ENCODE measurements around the gene APC.

The APC gene

GRCh38 chr5:112880219-112880964, 142.7 kb downstream of the APC start:
- ATAC-seq, result no peak
- no peak for TF ChIP-seq PPARA (CRISPR knock-in tag; IDR thresholded peaks at IDR 0.05; ENCODE audit: borderline replicate concordance)
- no peak for TF ChIP-seq ZFP30 (CRISPR knock-in tag; IDR thresholded peaks at IDR 0.05)
- TF ChIP-seq ZNF565 (CRISPR knock-in tag; conservative IDR thresholded peaks at IDR 0.05; ENCODE audit: low read depth), result no peak
- no peak for TF ChIP-seq ZFP3 (CRISPR knock-in tag; IDR thresholded peaks at IDR 0.05)
- TF ChIP-seq OSR1 (CRISPR knock-in tag; IDR thresholded peaks at IDR 0.05), result no peak
- TF ChIP-seq ZC3H10 (CRISPR knock-in tag; IDR thresholded peaks at IDR 0.05), result no peak
- no peak for TF ChIP-seq GLIS3 (CRISPR knock-in tag; IDR thresholded peaks at IDR 0.05)
- TF ChIP-seq ESRRG (CRISPR knock-in tag; IDR thresholded peaks at IDR 0.05), result no peak

- no peak for ATAC-seq
- TF ChIP-seq ISL1 (CRISPR knock-in tag; IDR thresholded peaks at IDR 0.05) (no peak), SNAI2 (CRISPR knock-in tag; IDR thresholded peaks at IDR 0.05) (no peak), ARNTL (CRISPR knock-in tag; IDR thresholded peaks at IDR 0.05; ENCODE audit: borderline replicate concordance, low read depth) (no peak), TOX (CRISPR knock-in tag; IDR thresholded peaks at IDR 0.05; ENCODE audit: borderline replicate concordance) (no peak), ZNF8 (CRISPR knock-in tag; IDR thresholded peaks at IDR 0.05) (no peak), PATZ1 (CRISPR knock-in tag; IDR thresholded peaks at IDR 0.05; ENCODE audit: borderline replicate concordance) (no peak), OSR1 (CRISPR knock-in tag; IDR thresholded peaks at IDR 0.05) (no peak), ESRRG (CRISPR knock-in tag; IDR thresholded peaks at IDR 0.05) (no peak), ZC3H10 (CRISPR knock-in tag; IDR thresholded peaks at IDR 0.05) (no peak), GLIS3 (CRISPR knock-in tag; IDR thresholded peaks at IDR 0.05) (no peak), RARB (CRISPR knock-in tag; IDR thresholded peaks at IDR 0.05) (no peak), ZNF70 (CRISPR knock-in tag; IDR thresholded peaks at IDR 0.05) (no peak)
Observed at GRCh38 chr5:112883192-112883591, 145.5 kb downstream of the APC start.

GRCh38 chr5:112885001-112885400, 147.3 kb downstream of the APC start:
- TF ChIP-seq ESRRG (CRISPR knock-in tag; IDR thresholded peaks at IDR 0.05) (no peak), PATZ1 (CRISPR knock-in tag; IDR thresholded peaks at IDR 0.05; ENCODE audit: borderline replicate concordance) (no peak), ZNF8 (CRISPR knock-in tag; IDR thresholded peaks at IDR 0.05) (no peak), TCF4 (CRISPR knock-in tag; IDR thresholded peaks at IDR 0.05; ENCODE audit: borderline replicate concordance) (no peak), ARNTL (CRISPR knock-in tag; IDR thresholded peaks at IDR 0.05; ENCODE audit: borderline replicate concordance, low read depth) (no peak), POU6F1 (CRISPR knock-in tag; IDR thresholded peaks at IDR 0.05; ENCODE audit: borderline replicate concordance, low read depth) (no peak), ZNF70 (CRISPR knock-in tag; IDR thresholded peaks at IDR 0.05) (no peak), BACH2 (CRISPR knock-in tag; IDR thresholded peaks at IDR 0.05; ENCODE audit: borderline replicate concordance) (no peak), GLIS3 (CRISPR knock-in tag; IDR thresholded peaks at IDR 0.05) (no peak), TSHZ2 (CRISPR knock-in tag; IDR thresholded peaks at IDR 0.05) (no peak), ZFP3 (CRISPR knock-in tag; IDR thresholded peaks at IDR 0.05) (no peak), RARB (CRISPR knock-in tag; IDR thresholded peaks at IDR 0.05) (no peak), TOX (CRISPR knock-in tag; IDR thresholded peaks at IDR 0.05; ENCODE audit: borderline replicate concordance) (no peak), ZFP30 (CRISPR knock-in tag; IDR thresholded peaks at IDR 0.05) (no peak), ISL1 (CRISPR knock-in tag; IDR thresholded peaks at IDR 0.05) (no peak)
- no peak for ATAC-seq

All from SK-N-SH treated with all-trans-retinoic acid at 6 μM for 48 hours (cell line).